Tibial nerve (tissue), 4 donors: Measurements from ENCODE around the gene FUT4.

Source experiments
- EP300 ChIP-seq, 2 donors: sonication (generic); formaldehyde crosslinking; IDR thresholded peaks; one replicate each; pipeline ENCODE4 v1.6.1; 2017; ENCODE audit warnings: antibody characterized with exemption in 2 of 2, mild to moderate bottlenecking in 1 of 2
- POLR2A ChIP-seq, 2 donors: fragments of 450-650 bp; IDR thresholded peaks; one replicate each; pipeline ENCODE4 v1.6.1; 2017; ENCODE audit warnings: antibody characterized with exemption in 2 of 2, mild to moderate bottlenecking in 2 of 2, moderate library complexity in 2 of 2
- TF ChIP-seq, protein P1 (sequence below), 5 experiments: fragments of 200-600 bp in 3 of 5; fragments of 450-650 bp in 2 of 5; sonication (generic) in 3 of 5; IDR thresholded peaks; one replicate each; pipeline ENCODE4 v1.5.1; 2016 to 2019; ENCODE audit warnings: antibody characterized with exemption in 5 of 5, mild to moderate bottlenecking in 3 of 5, moderate library complexity in 2 of 5

DNA sequence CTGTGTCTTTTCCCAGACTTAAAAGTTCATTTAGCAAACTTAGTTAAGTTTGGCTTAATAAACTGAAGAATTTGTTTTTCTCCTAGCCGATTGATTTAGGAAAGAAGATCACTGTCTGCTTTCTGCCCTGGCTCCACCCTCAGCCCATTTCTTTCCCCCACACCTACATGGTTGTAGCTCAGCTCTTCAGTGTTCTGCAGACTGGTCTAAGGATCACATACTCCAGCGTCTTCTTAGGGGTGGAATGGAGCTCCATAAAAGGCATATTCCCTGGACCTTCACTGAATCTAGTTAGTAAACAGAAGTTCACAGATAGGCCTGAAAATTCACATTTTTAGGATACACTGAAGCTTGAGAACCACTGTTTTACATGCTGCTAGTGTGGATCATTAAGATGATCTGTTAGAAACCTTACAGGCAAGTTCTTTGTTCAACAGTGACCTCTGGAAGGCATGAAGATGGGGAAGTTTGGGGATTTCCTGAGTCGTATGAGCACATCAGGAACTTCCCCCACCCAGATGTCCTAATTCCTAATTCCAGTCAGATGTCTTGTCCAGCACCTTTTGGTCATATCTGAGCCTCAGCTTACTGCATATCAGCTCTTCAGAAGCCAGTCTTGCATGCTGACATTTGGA lies 40.3 kb downstream of the FUT4 start:
- no peak for TF ChIP-seq POLR2A (IDR thresholded peaks at IDR 0.05)
- TF ChIP-seq, protein P1, sequence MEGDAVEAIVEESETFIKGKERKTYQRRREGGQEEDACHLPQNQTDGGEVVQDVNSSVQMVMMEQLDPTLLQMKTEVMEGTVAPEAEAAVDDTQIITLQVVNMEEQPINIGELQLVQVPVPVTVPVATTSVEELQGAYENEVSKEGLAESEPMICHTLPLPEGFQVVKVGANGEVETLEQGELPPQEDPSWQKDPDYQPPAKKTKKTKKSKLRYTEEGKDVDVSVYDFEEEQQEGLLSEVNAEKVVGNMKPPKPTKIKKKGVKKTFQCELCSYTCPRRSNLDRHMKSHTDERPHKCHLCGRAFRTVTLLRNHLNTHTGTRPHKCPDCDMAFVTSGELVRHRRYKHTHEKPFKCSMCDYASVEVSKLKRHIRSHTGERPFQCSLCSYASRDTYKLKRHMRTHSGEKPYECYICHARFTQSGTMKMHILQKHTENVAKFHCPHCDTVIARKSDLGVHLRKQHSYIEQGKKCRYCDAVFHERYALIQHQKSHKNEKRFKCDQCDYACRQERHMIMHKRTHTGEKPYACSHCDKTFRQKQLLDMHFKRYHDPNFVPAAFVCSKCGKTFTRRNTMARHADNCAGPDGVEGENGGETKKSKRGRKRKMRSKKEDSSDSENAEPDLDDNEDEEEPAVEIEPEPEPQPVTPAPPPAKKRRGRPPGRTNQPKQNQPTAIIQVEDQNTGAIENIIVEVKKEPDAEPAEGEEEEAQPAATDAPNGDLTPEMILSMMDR (IDR thresholded peaks at IDR 0.05): no peak
- TF ChIP-seq EP300 (IDR thresholded peaks at IDR 0.05): peak in 1 of 2 donors; percentile 28
